Skeletal muscle satellite cell (primary cell): ENCODE results near the gene DNMBP.
A peak's percentile ranks its signal among the peaks of the same experiment; 100 is the strongest.

Source experiments
- H3K27me3 ChIP-seq: 2 replicates; pipeline ENCODE4 v1.7.0; 2013; ENCODE audit warnings: low read length; ENCODE audit not compliant: control insufficient read depth, insufficient read depth
- H3K36me3 ChIP-seq: 2 replicates; pipeline ENCODE4 v1.7.0; 2013; ENCODE audit warnings: mild to moderate bottlenecking, control low read depth, low read length; ENCODE audit not compliant: insufficient read depth
- H3K4me1 ChIP-seq: 2 replicates; pipeline ENCODE4 v1.7.0; 2013; ENCODE audit warnings: low read length; ENCODE audit not compliant: control insufficient read depth, insufficient read depth
- H3K4me2 ChIP-seq: 2 replicates; pipeline ENCODE4 v1.7.0; 2013; ENCODE audit warnings: mild to moderate bottlenecking, low read length
- H3K4me3 ChIP-seq: 2 replicates; pipeline ENCODE4 v1.7.0; 2013; ENCODE audit warnings: low read length
- H3K9ac ChIP-seq: 2 replicates; pipeline ENCODE4 v1.7.0; 2013; ENCODE audit warnings: mild to moderate bottlenecking, low read depth, low read length, moderate library complexity
- H3K9me3 ChIP-seq: replicated peaks from 2 replicates; pipeline ENCODE4 v1.7.0; 2013; ENCODE audit warnings: mild to moderate bottlenecking, control low read depth, low read length

The DNMBP gene

GRCh38 chr10:100036850-100037249 is 27.1 kb upstream of the DNMBP start:
- Histone ChIP-seq H3K27me3 (no peaks in the 10 kb centered on the region), H3K9me3 (no peaks in the 10 kb centered on the region), H3K9ac (no peak overlapping the region), H3K36me3 (no peaks in the 10 kb centered on the region), H3K4me2 (no peak overlapping the region), H3K4me1 (peaks cover 5% of the 10 kb centered on the region), H3K4me3 (no peak overlapping the region)

- no peaks in the 10 kb centered on the region for H3K9me3 ChIP-seq
- no peak overlapping the region for H3K4me3 ChIP-seq
- no peak overlapping the region for H3K4me2 ChIP-seq
- H3K36me3 ChIP-seq: no peaks in the 10 kb centered on the region
- peaks cover 5% of the 10 kb centered on the region for H3K4me1 ChIP-seq
- no peak overlapping the region for H3K9ac ChIP-seq
- no peaks in the 10 kb centered on the region for H3K27me3 ChIP-seq
Measured at GRCh38 chr10:100033766-100034418, 24.1 kb upstream of the DNMBP start.

- H3K9me3 ChIP-seq: no peaks in the 10 kb centered on the region
- H3K27me3 ChIP-seq: no peaks in the 10 kb centered on the region
- H3K4me3 ChIP-seq: no peak overlapping the region
Measured at GRCh38 chr10:100027416-100027815, 17.7 kb upstream of the DNMBP start.

GRCh38 chr10:100025576-100025975 is 15.8 kb upstream of the DNMBP start:
- Histone ChIP-seq H3K9me3 (no peaks in the 10 kb centered on the region), H3K36me3 (no peaks in the 10 kb centered on the region)

More at GRCh38 chr10:100027416-100027815, 17.7 kb upstream of the DNMBP start:
- H3K36me3 ChIP-seq: no peaks in the 10 kb centered on the region
- no peak overlapping the region for H3K9ac ChIP-seq
- no peaks in the 10 kb centered on the region for H3K4me1 ChIP-seq
- no peak overlapping the region for H3K4me2 ChIP-seq

GRCh38 chr10:100024748-100025147 is 15.0 kb upstream of the DNMBP start:
- Histone ChIP-seq H3K4me1 (no peaks in the 10 kb centered on the region), H3K4me2 (no peak overlapping the region), H3K9ac (no peak overlapping the region), H3K9me3 (no peaks in the 10 kb centered on the region), H3K4me3 (no peak overlapping the region), H3K36me3 (no peaks in the 10 kb centered on the region), H3K27me3 (no peaks in the 10 kb centered on the region)

More at GRCh38 chr10:100025576-100025975, 15.8 kb upstream of the DNMBP start:
- peak overlapping the region; percentile 7 for H3K4me2 ChIP-seq
- no peaks in the 10 kb centered on the region for H3K27me3 ChIP-seq
- no peak overlapping the region for H3K9ac ChIP-seq
- H3K4me3 ChIP-seq: no peak overlapping the region
- H3K4me1 ChIP-seq: no peaks in the 10 kb centered on the region

GRCh38 chr10:100022403-100022802 is 12.7 kb upstream of the DNMBP start:
- H3K4me1 ChIP-seq: no peaks in the 10 kb centered on the region
- peaks cover 3% of the 10 kb centered on the region for H3K27me3 ChIP-seq
- H3K36me3 ChIP-seq: no peaks in the 10 kb centered on the region
- H3K4me2 ChIP-seq: no peak overlapping the region
- no peak overlapping the region for H3K4me3 ChIP-seq
- H3K9ac ChIP-seq: no peak overlapping the region
- H3K9me3 ChIP-seq: no peaks in the 10 kb centered on the region

GRCh38 chr10:100021322-100021721 is 11.6 kb upstream of the DNMBP start:
- H3K27me3 ChIP-seq: peaks cover 3% of the 10 kb centered on the region
- H3K4me1 ChIP-seq: no peaks in the 10 kb centered on the region
- no peaks in the 10 kb centered on the region for H3K9me3 ChIP-seq
- H3K36me3 ChIP-seq: no peaks in the 10 kb centered on the region
- no peak overlapping the region for H3K4me2 ChIP-seq
- no peak overlapping the region for H3K4me3 ChIP-seq
- H3K9ac ChIP-seq: no peak overlapping the region

GRCh38 chr10:100020886-100021253 is 11.1 kb upstream of the DNMBP start:
- H3K4me3 ChIP-seq: no peak overlapping the region
- H3K4me2 ChIP-seq: no peak overlapping the region
- H3K9ac ChIP-seq: no peak overlapping the region
- no peaks in the 10 kb centered on the region for H3K9me3 ChIP-seq
- peaks cover 3% of the 10 kb centered on the region for H3K27me3 ChIP-seq
- no peaks in the 10 kb centered on the region for H3K36me3 ChIP-seq
- no peaks in the 10 kb centered on the region for H3K4me1 ChIP-seq

- Histone ChIP-seq H3K9ac (no peak overlapping the region), H3K4me2 (no peak overlapping the region), H3K9me3 (no peaks in the 10 kb centered on the region), H3K4me3 (no peak overlapping the region), H3K27me3 (peaks cover 3% of the 10 kb centered on the region), H3K36me3 (no peaks in the 10 kb centered on the region), H3K4me1 (no peaks in the 10 kb centered on the region)
Measured at GRCh38 chr10:100020142-100020885, 10.6 kb upstream of the DNMBP start.

GRCh38 chr10:100019787-100020141 is 10.0 kb upstream of the DNMBP start:
- Histone ChIP-seq H3K9me3 (no peaks in the 10 kb centered on the region), H3K36me3 (no peaks in the 10 kb centered on the region), H3K27me3 (peaks cover 3% of the 10 kb centered on the region), H3K4me3 (no peak overlapping the region), H3K9ac (no peak overlapping the region), H3K4me2 (no peak overlapping the region), H3K4me1 (no peaks in the 10 kb centered on the region)

- Histone ChIP-seq H3K9me3 (no peaks in the 10 kb centered on the region), H3K9ac (no peak overlapping the region), H3K4me3 (no peak overlapping the region), H3K36me3 (no peaks in the 10 kb centered on the region), H3K27me3 (peaks cover 3% of the 10 kb centered on the region), H3K4me2 (no peak overlapping the region), H3K4me1 (no peaks in the 10 kb centered on the region)
Measured at GRCh38 chr10:100014071-100014762, 4.5 kb upstream of the DNMBP start.
